Calu3 (cell line): Measurements from ENCODE around the gene ISOC2. TPM values are rescaled to one million over a fixed set of nuclear protein-coding genes. Genes with fewer than 3 reads are reported as not detected.
"Not testable (repeated sequence)": the region's sequence is repeated elsewhere in the genome, so short reads cannot be mapped to it uniquely, and the experiment has no call there.

Experiments
- BruUV-seq: library from RNA; stranded (reverse); fragments of 400-500 nt; replicated peaks from 2 replicates; lab custom pipeline; 2021; lab: Mats Ljungman, UMichigan
- CTCF ChIA-PET: fragments of 300-600 bp; sonication (Branson Sonifier 250); formaldehyde crosslinking; loops from one replicate; lab custom pipeline; 2022; ENCODE audit warnings: antibody characterized with exemption; lab: Charles Lee
- DNase-seq: peaks from one replicate; pipeline ENCODE4 v3.0.0; 2022
- H3K27ac Mint-ChIP-seq: one replicate; pipeline ENCODE4 v1.8.0; 2022; ENCODE audit warnings: mixed read lengths; ENCODE audit not compliant: unreplicated experiment
- H3K27me3 Mint-ChIP-seq: one replicate; pipeline ENCODE4 v1.8.0; 2022; ENCODE audit warnings: mixed read lengths; ENCODE audit not compliant: unreplicated experiment
- H3K36me3 Mint-ChIP-seq: one replicate; pipeline ENCODE4 v1.8.0; 2022; ENCODE audit warnings: mild to moderate bottlenecking, moderate library complexity, mixed read lengths; ENCODE audit not compliant: insufficient read depth, unreplicated experiment
- H3K4me1 Mint-ChIP-seq: one replicate; pipeline ENCODE4 v1.8.0; 2022; ENCODE audit warnings: mild to moderate bottlenecking, low read depth, mixed read lengths; ENCODE audit not compliant: unreplicated experiment
- H3K4me3 Mint-ChIP-seq: one replicate; pipeline ENCODE4 v1.8.0; 2022; ENCODE audit warnings: mild to moderate bottlenecking, low read depth, moderate library complexity, mixed read lengths; ENCODE audit not compliant: unreplicated experiment
- H3K9me3 Mint-ChIP-seq: one replicate; pipeline ENCODE4 v1.8.0; 2022; ENCODE audit warnings: low read depth, mixed read lengths; ENCODE audit not compliant: unreplicated experiment
- CTCF ChIP-seq: fragments of 200-600 bp; IDR thresholded peaks from one replicate; pipeline ENCODE4 v1.8.0; 2022; ENCODE audit warnings: antibody characterized with exemption; ENCODE audit not compliant: unreplicated experiment
- intact Hi-C: fragments of 100-400 bp; cut with micrococcal nuclease; formaldehyde crosslinking; loops from one replicate; pipeline ENCODE4 v1.10.0; 2022; ENCODE audit not compliant: unreplicated experiment
- total RNA-seq: library from RNA; stranded (reverse); gene quantifications from 2 replicates; pipeline ENCODE4 v1.2.3, GENCODE V29; 2022

Gene ISOC2
- total RNA-seq, 1 experiment from 2014 or later, result 44.9 TPM

DNA sequence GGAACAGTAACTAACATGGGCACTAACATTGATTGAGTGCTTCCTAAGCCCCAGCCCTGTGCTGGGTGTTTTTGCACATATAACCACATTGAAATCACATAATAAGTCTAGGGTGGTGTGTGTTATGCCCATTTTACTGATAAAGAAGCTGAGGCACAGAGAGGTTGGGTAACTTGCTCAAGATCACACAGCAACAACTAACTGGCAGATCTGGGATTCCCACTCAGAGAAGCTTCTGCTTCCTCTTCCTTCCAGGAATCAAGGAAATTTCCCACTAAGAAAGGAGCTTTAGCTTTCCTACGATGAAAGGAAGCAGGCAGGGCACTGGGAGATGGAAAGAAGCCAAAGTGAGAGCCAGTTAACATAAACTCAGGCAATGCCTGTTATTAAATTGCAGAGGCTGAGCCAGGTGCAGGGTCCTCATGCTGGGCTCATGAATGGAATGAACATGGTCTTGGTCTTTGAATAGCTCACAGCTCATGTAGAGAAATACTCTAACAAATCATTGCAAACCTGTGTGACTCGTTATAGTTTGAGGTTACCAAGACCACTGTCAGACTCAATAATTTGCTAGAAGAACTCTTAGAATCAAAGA, 36.9 kb upstream of the ISOC2 start:
- no peak for TF ChIP-seq CTCF
- CTCF ChIA-PET, result no interaction called here
- BruUV-seq, result no TSS peak

DNA sequence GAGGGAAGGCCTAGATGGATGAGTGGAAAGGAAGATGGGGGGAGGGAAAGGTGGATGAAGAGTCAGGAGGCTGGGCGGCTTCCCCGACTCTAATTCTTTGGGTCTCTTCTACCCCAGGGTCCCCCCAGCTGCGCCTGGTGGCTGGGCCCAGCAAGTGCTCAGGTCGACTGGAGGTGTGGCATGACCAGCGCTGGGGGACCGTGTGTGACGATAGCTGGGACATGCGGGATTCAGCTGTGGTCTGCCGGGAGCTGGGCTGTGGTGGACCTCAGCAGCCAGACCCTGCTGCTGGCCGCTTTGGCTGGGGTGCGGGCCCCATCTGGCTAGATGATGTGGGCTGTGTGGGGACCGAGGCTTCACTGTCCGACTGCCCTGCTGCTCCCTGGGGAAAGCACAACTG, 36.3 kb upstream of the ISOC2 start:
- BruUV-seq, result no TSS peak
- H3K4me1 Mint-ChIP-seq, result no peaks in the 10 kb centered on the region
- CTCF ChIA-PET, result no interaction called here
- peaks cover 5% of the 10 kb centered on the region for H3K36me3 Mint-ChIP-seq
- H3K9me3 Mint-ChIP-seq, result no peaks in the 10 kb centered on the region
- no peak overlapping the region for H3K4me3 Mint-ChIP-seq
- intact Hi-C loops, result no loop called here
- TF ChIP-seq CTCF, result no peak
- H3K27me3 Mint-ChIP-seq, result peaks cover 89% of the 10 kb centered on the region
- no peak overlapping the region for H3K27ac Mint-ChIP-seq
- DNase-seq, result no peak

More for the DNA sequence above, 36.9 kb upstream of the ISOC2 start:
- Mint-ChIP-seq H3K27ac (no peak overlapping the region), H3K4me1 (no peaks in the 10 kb centered on the region), H3K4me3 (no peak overlapping the region), H3K9me3 (no peaks in the 10 kb centered on the region), H3K36me3 (peaks cover 6% of the 10 kb centered on the region), H3K27me3 (peaks cover 89% of the 10 kb centered on the region)
- no peak for DNase-seq
- intact Hi-C loops, result no loop called here

DNA sequence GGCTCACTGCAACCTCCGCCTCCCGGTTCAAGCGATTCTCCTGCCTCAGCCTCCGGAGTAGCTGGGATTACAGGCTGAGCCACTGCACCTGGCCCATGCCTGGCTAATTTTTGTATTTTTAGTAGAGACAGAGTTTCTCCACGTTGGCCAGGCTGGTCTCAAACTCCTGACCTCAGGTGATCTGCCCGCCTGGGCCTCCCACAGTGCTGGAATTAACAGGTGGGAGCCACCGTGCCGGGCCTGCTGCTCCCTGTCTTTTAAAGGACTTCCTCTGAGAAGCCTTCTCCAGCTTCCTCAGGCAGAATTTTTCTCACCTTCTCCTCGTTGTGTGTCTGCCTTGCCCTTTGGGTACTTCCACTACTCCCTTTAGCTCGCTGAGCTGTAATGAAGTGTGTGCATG, 35.4 kb upstream of the ISOC2 start:
- CTCF ChIA-PET, result interaction anchor here (1.2 kb wide), 1 partner anchor 110 kb away, joined by 3 read pairs; no protein-coding TSS in a partner anchor
- H3K27me3 Mint-ChIP-seq, result peaks cover 89% of the 10 kb centered on the region
- H3K36me3 Mint-ChIP-seq, BruUV-seq, H3K9me3 Mint-ChIP-seq, DNase-seq, H3K27ac Mint-ChIP-seq, intact Hi-C loops, H3K4me1 Mint-ChIP-seq, H3K4me3 Mint-ChIP-seq: not testable (repeated sequence)

- Mint-ChIP-seq H3K27ac (no peak overlapping the region), H3K4me3 (no peak overlapping the region), H3K9me3 (no peaks in the 10 kb centered on the region), H3K4me1 (no peaks in the 10 kb centered on the region), H3K27me3 (peaks cover 91% of the 10 kb centered on the region), H3K36me3 (peaks cover 5% of the 10 kb centered on the region)
- intact Hi-C loops, result no loop called here
- no peak for TF ChIP-seq CTCF
- CTCF ChIA-PET, result interaction anchor here (0.5 to 1.2 kb wide), 3 partner anchors 8 to 138 kb away, joined by 3 to 4 read pairs (median 4); no protein-coding TSS in a partner anchor
- DNase-seq, result no peak
- BruUV-seq, result no TSS peak
Measured at GRCh38 chr19:55495646-55496349, 34.4 kb upstream of the ISOC2 start.
